DOHH2 (cell line): ENCODE data around the gene HBP1.

Experiments used
- CTCF ChIP-seq: fragments of 200-600 bp; sonication (generic); IDR thresholded peaks from one replicate; pipeline ENCODE4 v1.5.1; 2014; ENCODE audit warnings: antibody characterized with exemption, mild to moderate bottlenecking, low read depth, low read length; ENCODE audit not compliant: poor library complexity, severe bottlenecking
- EZH2phosphoT487 ChIP-seq: fragments of 200-600 bp; sonication (generic); IDR thresholded peaks from 2 replicates; pipeline ENCODE4 v1.6.1; 2017; ENCODE audit warnings: borderline replicate concordance, mild to moderate bottlenecking, antibody characterized with exemption, low read length, moderate library complexity, mixed read lengths

DNA sequence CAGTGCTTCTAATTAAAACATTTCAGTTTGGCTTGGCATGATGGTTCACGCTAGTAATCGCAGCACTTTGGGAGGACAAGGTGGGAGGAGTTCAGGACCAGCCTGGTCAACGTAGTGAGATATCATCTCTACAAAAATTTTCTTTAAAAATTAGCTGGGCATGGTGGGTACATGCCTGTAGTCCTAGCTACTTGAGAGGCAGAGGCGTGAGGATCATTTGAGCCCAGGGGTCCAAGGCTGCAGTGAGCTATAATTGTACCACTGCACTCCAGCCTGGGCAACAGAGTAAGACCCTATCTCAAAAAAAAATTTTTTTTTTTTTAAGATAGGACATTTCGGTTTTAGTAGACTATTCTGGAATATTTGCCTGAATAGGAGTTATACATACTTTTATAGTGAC, 12.4 kb downstream of the HBP1 start:
- TF ChIP-seq CTCF, result no peak
- no peak for TF ChIP-seq EZH2phosphoT487
